Thoracic aorta (tissue), 2 donors: ENCODE results near the gene COPS3. TPM values are rescaled to one million over a fixed set of nuclear protein-coding genes. Genes with fewer than 3 reads are reported as not detected.

ENCODE experiments used
- ATAC-seq: fragments of 150-250 bp; one replicate; pipeline ENCODE4 v1.8.0; 2017; ENCODE audit warnings: low read depth; ENCODE audit not compliant: insufficient number of reproducible peaks, low FRiP score
- DNase-seq: peaks from one replicate; pipeline ENCODE4 v3.0.0-alpha.2; 2020; ENCODE audit warnings: low spot score
- H3K27ac ChIP-seq, 2 donors: fragments of 200-600 bp; sonication (generic); 1 replicate in 1 of 2; 2 replicates in 1 of 2; pipeline ENCODE4 v1.5.1; 2016; ENCODE audit warnings: mild to moderate bottlenecking in 2 of 2, moderate library complexity in 2 of 2
- H3K27me3 ChIP-seq: fragments of 200-600 bp; sonication (generic); replicated peaks from 2 replicates; pipeline ENCODE4 v1.6.0; 2016; ENCODE audit warnings: mild to moderate bottlenecking; ENCODE audit not compliant: insufficient read depth
- H3K36me3 ChIP-seq: fragments of 200-600 bp; sonication (generic); one replicate; pipeline ENCODE4 v1.5.1; 2016
- H3K4me1 ChIP-seq, 2 donors: fragments of 200-600 bp; sonication (generic); 1 replicate in 1 of 2; 2 replicates in 1 of 2; pipeline versions ENCODE4 v1.5.1 to v1.6.0; 2016; ENCODE audit warnings: low read depth in 2 of 2, mild to moderate bottlenecking in 1 of 2; ENCODE audit not compliant: control insufficient read depth in 1 of 2
- H3K4me3 ChIP-seq: fragments of 200-600 bp; sonication (generic); 2 replicates; pipeline ENCODE4 v1.5.1; 2016; ENCODE audit warnings: mild to moderate bottlenecking
- H3K9me3 ChIP-seq: fragments of 200-600 bp; sonication (generic); 2 replicates; pipeline ENCODE4 v1.5.1; 2016
- total RNA-seq, 2 donors: library from RNA; depleted of rRNA; stranded (reverse); fragments of >200 nt; gene quantifications; one replicate each; pipeline versions ENCODE4 v1.1.0 to v1.2.3, GENCODE V29; 2016
- TF ChIP-seq, protein P1 (sequence below): fragments of 200-600 bp; sonication (generic); IDR thresholded peaks from one replicate; pipeline ENCODE4 v1.5.1; 2019; ENCODE audit warnings: antibody characterized with exemption

Gene COPS3
- total RNA-seq, 2 donors from 2014 or later, result 45.4 to 49.8 TPM

DNA sequence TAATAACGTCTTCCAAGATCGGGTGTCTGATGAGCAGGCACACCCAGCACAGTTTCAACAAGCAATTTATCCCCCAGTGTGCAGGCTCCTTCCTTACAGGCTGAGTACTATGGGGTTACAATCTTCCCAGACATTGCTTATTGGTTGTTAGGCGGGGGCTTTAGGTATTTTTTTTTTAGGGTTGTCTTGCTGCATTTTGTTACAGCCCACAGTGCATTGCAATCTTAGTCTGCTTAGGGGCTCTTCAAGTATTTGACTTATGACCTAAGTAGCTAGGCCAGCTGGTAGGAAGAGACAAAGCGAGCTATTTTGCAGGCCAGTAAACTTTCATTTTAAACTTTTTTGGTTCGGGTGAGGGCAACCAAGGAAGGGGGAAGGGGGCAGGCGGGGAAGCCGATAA is 80.7 kb downstream of the COPS3 start:
- no peak for ATAC-seq
- Histone ChIP-seq H3K27ac (no peak overlapping the region), H3K9me3 (no peaks in the 10 kb centered on the region), H3K4me1 (peaks cover 18 to 24% of the 10 kb centered on the region in 2 donors), H3K27me3 (no peaks in the 10 kb centered on the region), H3K4me3 (no peak overlapping the region), H3K36me3 (no peaks in the 10 kb centered on the region)
- no peak for DNase-seq
- TF ChIP-seq, protein P1, sequence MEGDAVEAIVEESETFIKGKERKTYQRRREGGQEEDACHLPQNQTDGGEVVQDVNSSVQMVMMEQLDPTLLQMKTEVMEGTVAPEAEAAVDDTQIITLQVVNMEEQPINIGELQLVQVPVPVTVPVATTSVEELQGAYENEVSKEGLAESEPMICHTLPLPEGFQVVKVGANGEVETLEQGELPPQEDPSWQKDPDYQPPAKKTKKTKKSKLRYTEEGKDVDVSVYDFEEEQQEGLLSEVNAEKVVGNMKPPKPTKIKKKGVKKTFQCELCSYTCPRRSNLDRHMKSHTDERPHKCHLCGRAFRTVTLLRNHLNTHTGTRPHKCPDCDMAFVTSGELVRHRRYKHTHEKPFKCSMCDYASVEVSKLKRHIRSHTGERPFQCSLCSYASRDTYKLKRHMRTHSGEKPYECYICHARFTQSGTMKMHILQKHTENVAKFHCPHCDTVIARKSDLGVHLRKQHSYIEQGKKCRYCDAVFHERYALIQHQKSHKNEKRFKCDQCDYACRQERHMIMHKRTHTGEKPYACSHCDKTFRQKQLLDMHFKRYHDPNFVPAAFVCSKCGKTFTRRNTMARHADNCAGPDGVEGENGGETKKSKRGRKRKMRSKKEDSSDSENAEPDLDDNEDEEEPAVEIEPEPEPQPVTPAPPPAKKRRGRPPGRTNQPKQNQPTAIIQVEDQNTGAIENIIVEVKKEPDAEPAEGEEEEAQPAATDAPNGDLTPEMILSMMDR, result no peak

DNA sequence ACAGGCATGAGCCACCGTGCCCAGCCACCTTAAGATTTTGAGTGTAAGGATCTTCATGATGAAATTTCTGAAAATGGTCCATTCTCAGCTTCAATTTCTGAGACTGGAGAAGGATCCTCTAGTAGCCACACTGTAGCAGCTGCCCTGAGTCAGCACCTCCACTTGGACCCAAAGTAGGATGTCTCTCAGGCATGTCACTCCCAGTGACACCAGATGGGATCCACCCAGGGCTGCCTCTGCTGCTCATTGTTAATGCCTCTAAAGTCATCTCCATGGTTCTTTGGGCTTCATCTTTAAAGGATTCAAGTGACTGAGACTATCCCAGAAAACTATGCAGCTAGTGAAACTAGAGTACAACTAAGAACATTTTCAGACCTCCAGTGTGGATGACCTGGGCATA is 82.8 kb downstream of the COPS3 start:
- H3K27ac ChIP-seq, result no peak overlapping the region
- H3K9me3 ChIP-seq, result no peaks in the 10 kb centered on the region
- H3K4me1 ChIP-seq, result peaks cover 0 to 4% of the 10 kb centered on the region in 2 donors
- ATAC-seq, result no peak
- DNase-seq, result no peak
- H3K27me3 ChIP-seq, result no peaks in the 10 kb centered on the region
- H3K36me3 ChIP-seq, result no peaks in the 10 kb centered on the region
- TF ChIP-seq, protein P1, result no peak
- H3K4me3 ChIP-seq, result no peak overlapping the region

DNA sequence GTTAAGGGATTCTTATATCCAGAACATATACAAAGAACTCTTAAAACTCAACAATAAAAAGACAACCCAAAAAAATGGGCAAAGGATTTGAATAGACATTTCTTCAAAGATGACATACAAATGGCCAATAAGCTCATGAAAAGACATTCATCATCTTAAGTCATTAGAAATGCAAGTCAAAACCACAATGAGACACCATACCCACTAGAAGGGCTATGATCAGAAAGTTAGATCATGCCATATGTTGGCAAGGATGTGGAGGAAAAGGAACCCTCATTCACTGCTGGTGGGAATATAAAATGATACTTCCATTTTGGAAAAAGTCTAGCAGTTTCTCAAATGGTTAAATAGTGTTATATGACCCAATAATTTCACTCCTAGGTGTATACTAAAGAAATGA is 84.3 kb downstream of the COPS3 start:
- DNase-seq (no peak), ATAC-seq (no peak)
- Histone ChIP-seq H3K4me1 (peaks cover 3 to 4% of the 10 kb centered on the region in 2 donors), H3K36me3 (no peaks in the 10 kb centered on the region), H3K4me3 (no peak overlapping the region), H3K27ac (no peak overlapping the region), H3K27me3 (no peaks in the 10 kb centered on the region), H3K9me3 (no peaks in the 10 kb centered on the region)
- TF ChIP-seq, protein P1, result no peak

Other genes with a start within 250 kb of the COPS3 start
- 100 to 1,000 TPM; 235 to 252 TPM for gene MPRIP, start 238.8 kb downstream of the COPS3 start, total RNA-seq
- 1 to 10 TPM in 1 of 2 donors, under 1 TPM in 1; 0.68 to 5.5 TPM for gene PLD6, start 74.9 kb downstream of the COPS3 start, total RNA-seq
- 100 to 1,000 TPM in 1 of 2 donors, 10 to 100 TPM in 1; 64.3 to 123 TPM for gene FLCN, start 44.1 kb downstream of the COPS3 start, total RNA-seq
- gene NT5M, start 22.1 kb upstream of the COPS3 start, total RNA-seq, result under 1 TPM in 1 of 2 donors, not detected in 1; 0.92 TPM
- 10 to 100 TPM in 1 of 2 donors, 1 to 10 TPM in 1; 6.6 to 15.2 TPM for gene MED9, start 195.8 kb upstream of the COPS3 start, total RNA-seq
- 10 to 100 TPM; 23.0 to 28.9 TPM for gene RASD1, start 215.1 kb upstream of the COPS3 start, total RNA-seq